Activated B cell treated with CpG ODN at 0.5 μM for 24 hours (primary cell): ENCODE results near the gene SLC35G6. TPM values are rescaled to one million over a fixed set of nuclear protein-coding genes. Genes with fewer than 3 reads are reported as not detected.

ENCODE experiments used
- ATAC-seq: fragments of 200-7000 bp; cut with Tn5 transposase; one replicate; pipeline ENCODE4 v1.10.0; 2021; ENCODE audit warnings: low read depth, mild to moderate bottlenecking, moderate library complexity
- CTCF ChIA-PET: fragments of 350-600 bp; sonication (Branson Sonifier 250); formaldehyde crosslinking; loops from one replicate; lab custom pipeline; 2021; ENCODE audit warnings: antibody characterized with exemption; lab: Charles Lee
- POLR2A ChIA-PET: fragments of 350-600 bp; sonication (Branson Sonifier 250); formaldehyde crosslinking; loops from one replicate; lab custom pipeline; 2021; ENCODE audit warnings: antibody characterized with exemption; lab: Charles Lee
- DNase-seq: peaks from one replicate; pipeline ENCODE4 v3.0.0; 2022
- H3K27ac Mint-ChIP-seq: one replicate; pipeline ENCODE4 v1.8.0; 2020; ENCODE audit warnings: mixed read lengths
- H3K27me3 Mint-ChIP-seq: one replicate; pipeline ENCODE4 v1.8.0; 2021; ENCODE audit warnings: mixed read lengths
- H3K36me3 Mint-ChIP-seq: one replicate; pipeline ENCODE4 v1.8.0; 2021; ENCODE audit warnings: low read depth, mixed read lengths
- H3K4me1 Mint-ChIP-seq: one replicate; pipeline ENCODE4 v1.8.0; 2021; ENCODE audit warnings: mixed read lengths
- H3K4me3 Mint-ChIP-seq: one replicate; pipeline ENCODE4 v1.8.0; 2020; ENCODE audit warnings: mild to moderate bottlenecking, mixed read lengths
- H3K9me3 Mint-ChIP-seq: one replicate; pipeline ENCODE4 v1.8.0; 2020; ENCODE audit warnings: mixed read lengths
- CTCF ChIP-seq: fragments of 200-600 bp; IDR thresholded peaks from one replicate; pipeline ENCODE4 v1.8.0; 2022; ENCODE audit warnings: antibody characterized with exemption, mild to moderate bottlenecking
- intact Hi-C: fragments of 100-400 bp; cut with micrococcal nuclease; formaldehyde crosslinking; loops from one replicate; pipeline ENCODE4 v1.15.1; 2024
- total RNA-seq: library from RNA; stranded (reverse); gene quantifications from 2 replicates; pipeline ENCODE4 v1.2.3, GENCODE V29; 2022

The SLC35G6 gene
- total RNA-seq, 1 donor from 2014 or later, result not detected

DNA sequence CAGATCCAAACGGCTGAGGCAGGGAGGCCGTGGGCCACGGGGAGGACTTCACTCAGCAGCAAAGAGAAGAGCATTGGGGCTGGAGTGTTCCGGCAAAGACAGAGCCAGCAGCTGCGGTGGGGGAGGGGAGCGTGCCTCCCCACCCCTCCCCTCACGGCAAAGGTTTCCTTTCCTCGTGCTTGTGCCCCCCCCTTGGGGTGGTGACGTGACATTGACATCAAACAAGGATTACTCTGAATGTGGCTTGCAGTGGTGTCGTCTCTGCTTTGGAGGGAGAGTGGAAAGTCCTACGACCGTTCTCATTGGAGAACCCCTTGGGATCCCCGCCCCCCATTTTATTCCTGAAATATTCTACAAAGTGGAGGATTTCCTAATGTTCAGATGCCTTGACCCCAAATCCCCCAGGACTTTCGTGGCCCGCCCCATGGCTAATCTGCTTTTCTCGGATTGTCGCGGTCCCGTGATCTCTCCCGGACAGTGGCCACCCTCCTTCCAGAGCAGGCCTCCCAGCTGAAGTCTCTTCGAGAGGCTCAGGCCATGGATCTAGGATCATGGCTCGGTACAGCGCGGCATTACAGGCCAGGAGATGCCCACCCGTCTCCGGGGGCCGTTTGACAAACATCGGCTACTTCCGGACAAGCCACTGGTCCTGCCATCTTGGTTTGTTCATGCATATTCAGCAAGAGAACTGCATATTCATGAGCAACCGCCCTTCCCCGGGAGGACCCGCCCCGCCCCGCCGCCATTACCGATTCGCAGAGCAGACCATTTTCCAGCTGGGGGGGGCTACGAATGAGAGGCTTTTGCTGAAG, 2.2 kb downstream of the SLC35G6 start:
- H3K27ac Mint-ChIP-seq, result peak overlapping the region; percentile 100
- DNase-seq (peak; percentile 85), ATAC-seq (peak; percentile 59)
- ChIA-PET POLR2A (interaction anchor here (0.6 to 5.0 kb wide), 65 partner anchors 8 to 1339 kb away, joined by 3 to 87 read pairs (median 5); partner anchors contain the start of genes ACAP1, CD68, CHRNB1 and CTDNEP1), CTCF (no interaction called here)
- H3K4me1 Mint-ChIP-seq, result peaks cover 67% of the 10 kb centered on the region
- peaks cover 37% of the 10 kb centered on the region for H3K36me3 Mint-ChIP-seq
- intact Hi-C loops, result loop anchor here (1.0 to 5.0 kb wide), 16 partner anchors 28 to 359 kb away; partner anchors contain the start of genes CTDNEP1, EIF5A, ELP5 and NEURL4
- no peaks in the 10 kb centered on the region for H3K27me3 Mint-ChIP-seq
- H3K9me3 Mint-ChIP-seq, result no peaks in the 10 kb centered on the region
- TF ChIP-seq CTCF, result no peak
- H3K4me3 Mint-ChIP-seq, result peak overlapping the region; percentile 98

- H3K27ac Mint-ChIP-seq, result peak within 1 kb of the TSS; percentile 100
- no peaks in the 10 kb centered on the region for H3K27me3 Mint-ChIP-seq
- ATAC-seq (peak; percentile 66), DNase-seq (peak; percentile 99)
- H3K4me3 Mint-ChIP-seq, result peak within 1 kb of the TSS; percentile 98
- ChIA-PET POLR2A (interaction anchor here (0.6 to 5.0 kb wide), 67 partner anchors 8 to 1338 kb away, joined by 3 to 87 read pairs (median 5); partner anchors contain the start of genes ACAP1, CD68, CHRNB1 and CTC1), CTCF (interaction anchor here (0.9 to 2.4 kb wide), 3 partner anchors 39 to 76 kb away, joined by 3 to 10 read pairs (median 3); no protein-coding TSS in a partner anchor)
- H3K9me3 Mint-ChIP-seq, result no peaks in the 10 kb centered on the region
- peaks cover 69% of the 10 kb centered on the region for H3K4me1 Mint-ChIP-seq
- H3K36me3 Mint-ChIP-seq, result peaks cover 44% of the 10 kb centered on the region
- intact Hi-C loops, result loop anchor here (1.0 to 5.0 kb wide), 16 partner anchors 29 to 359 kb away; partner anchors contain the start of genes CTDNEP1, EIF5A, ELP5 and NEURL4
- TF ChIP-seq CTCF, result no peak
Measured at GRCh38 chr17:7484067-7484918, 3.0 kb downstream of the SLC35G6 start, which contains the start of gene POLR2A. POLR2A (plus strand) TSS chr17:7484366.

- TF ChIP-seq CTCF, result no peak
- ATAC-seq (no peak), DNase-seq (no peak)
- ChIA-PET POLR2A (interaction anchor here (0.6 to 5.0 kb wide), 47 partner anchors 8 to 763 kb away, joined by 3 to 87 read pairs (median 6); partner anchors contain the start of genes ACAP1, CHRNB1, CTC1 and CTDNEP1), CTCF (interaction anchor here (0.9 to 2.4 kb wide), 4 partner anchors 40 to 129 kb away, joined by 3 to 10 read pairs (median 5); no protein-coding TSS in a partner anchor)
- peaks cover 49% of the 10 kb centered on the region for H3K36me3 Mint-ChIP-seq
- H3K27ac Mint-ChIP-seq, result peak overlapping the region; percentile 100
- H3K9me3 Mint-ChIP-seq, result no peaks in the 10 kb centered on the region
- intact Hi-C loops, result loop anchor here (1.0 to 5.0 kb wide), 16 partner anchors 30 to 358 kb away; partner anchors contain the start of genes CTDNEP1, EIF5A, ELP5 and NEURL4
- no peaks in the 10 kb centered on the region for H3K27me3 Mint-ChIP-seq
- peaks cover 73% of the 10 kb centered on the region for H3K4me1 Mint-ChIP-seq
- H3K4me3 Mint-ChIP-seq, result peak overlapping the region; percentile 98
Measured at GRCh38 chr17:7484919-7485377, 3.7 kb downstream of the SLC35G6 start.

DNA sequence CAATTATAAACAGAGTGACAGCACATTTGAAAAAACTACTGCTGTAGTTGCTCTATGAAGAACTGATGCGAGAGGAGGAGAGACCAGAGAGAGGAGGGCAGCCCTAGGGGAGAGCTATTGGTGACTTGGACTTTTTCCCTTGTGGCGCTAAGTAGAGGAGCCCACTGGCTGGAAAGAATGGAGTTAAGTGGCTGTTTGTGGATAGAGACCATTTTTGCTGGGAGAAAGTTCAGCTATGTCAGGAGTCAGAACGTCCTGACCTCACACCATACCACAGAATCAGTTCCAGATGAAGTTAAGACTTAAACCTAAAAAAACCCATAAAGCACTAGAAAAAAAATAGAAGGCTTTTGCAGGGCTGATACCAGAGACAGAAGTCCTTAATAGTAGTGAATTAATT, 4.9 kb downstream of the SLC35G6 start:
- TF ChIP-seq CTCF, result no peak
- no peaks in the 10 kb centered on the region for H3K27me3 Mint-ChIP-seq
- peak overlapping the region; percentile 63 for H3K27ac Mint-ChIP-seq
- ChIA-PET POLR2A (interaction anchor here (0.5 to 5.0 kb wide), 10 partner anchors 11 to 201 kb away, joined by 3 to 87 read pairs (median 5); partner anchors contain the start of genes TMEM102, TP53 and WRAP53), CTCF (interaction anchor here (1.2 to 2.4 kb wide), 3 partner anchors 30 to 130 kb away, joined by 3 to 10 read pairs (median 7); no protein-coding TSS in a partner anchor)
- H3K36me3 Mint-ChIP-seq, result peaks cover 55% of the 10 kb centered on the region
- intact Hi-C loops, result no loop called here
- ATAC-seq (no peak), DNase-seq (no peak)
- no peaks in the 10 kb centered on the region for H3K9me3 Mint-ChIP-seq
- peaks cover 73% of the 10 kb centered on the region for H3K4me1 Mint-ChIP-seq
- H3K4me3 Mint-ChIP-seq, result peak overlapping the region; percentile 98
